GM12891 (cell line): ENCODE measurements around the gene GFI1. TPM values are rescaled to one million over a fixed set of nuclear protein-coding genes. Genes with fewer than 3 reads are reported as not detected.
"Not testable (repeated sequence)": the region's sequence is repeated elsewhere in the genome, so short reads cannot be mapped to it uniquely, and the experiment has no call there.

Source experiments
- DNase-seq: peaks from one replicate; pipeline ENCODE4 v3.0.0; 2011; ENCODE audit warnings: low spot score; ENCODE audit not compliant: insufficient read length
- FAIRE-seq: peaks from 2 replicates; lab custom pipeline; 2011; peaks lifted over from hg19 to GRCh38; lab: Jason Lieb, UNC
- PAX5 ChIP-seq: IDR thresholded peaks from 2 replicates; pipeline ENCODE4 v1.6.1; 2011; ENCODE audit warnings: low read length, moderate library complexity, mild to moderate bottlenecking; ENCODE audit not compliant: insufficient read depth, severe bottlenecking
- POLR2A ChIP-seq: IDR thresholded peaks from 2 replicates; pipeline ENCODE4 v1.6.1; 2011; ENCODE audit warnings: low read depth, low read length, control low read depth
- POLR2AphosphoS5 ChIP-seq: IDR thresholded peaks from 2 replicates; pipeline ENCODE4 v1.6.1; 2011; ENCODE audit warnings: low read depth, low read length, control low read depth
- POU2F2 ChIP-seq: IDR thresholded peaks from 2 replicates; pipeline ENCODE4 v1.6.1; 2011; ENCODE audit warnings: low read depth, mild to moderate bottlenecking, control low read depth, low read length, moderate library complexity
- SPI1 ChIP-seq: IDR thresholded peaks from 2 replicates; pipeline ENCODE4 v1.6.1; 2011; ENCODE audit warnings: low read depth, low read length, control low read depth
- TAF1 ChIP-seq: IDR thresholded peaks from 2 replicates; pipeline ENCODE4 v1.6.1; 2011; ENCODE audit warnings: low read depth, low read length, control low read depth
- polyA plus RNA-seq: library from polyadenylated mRNA; unstranded; fragments of >200 nt; gene quantifications from one replicate; pipeline ENCODE4 v1.2.1, GENCODE V29; 2012; ENCODE audit warnings: low read depth, missing spikeins, inconsistent platforms; ENCODE audit not compliant: missing spikeins

The GFI1 gene
- 5.7 TPM for polyA plus RNA-seq

- TF ChIP-seq POLR2A (no peak), POLR2AphosphoS5 (0 out of 2 replicates have a peak, but pooled peaks have one; percentile 24), PAX5 (no peak)
- peak; percentile 84 for FAIRE-seq
- peak; percentile 45 for DNase-seq
Measured at GRCh38 chr1:92486251-92487077, at the start of gene GFI1. GFI1 (minus strand) TSS chr1:92486925; CDS start chr1:92483487, 3,438 bp downstream.

- FAIRE-seq, DNase-seq: not testable (repeated sequence)
Measured at GRCh38 chr1:92532371-92532770, 45.6 kb upstream of the GFI1 start.

GRCh38 chr1:92531939-92532338 lies 45.2 kb upstream of the GFI1 start:
- DNase-seq, FAIRE-seq: not testable (repeated sequence)

GRCh38 chr1:92527670-92528069 lies 40.9 kb upstream of the GFI1 start:
- FAIRE-seq = no peak
- DNase-seq = no peak
- TF ChIP-seq TAF1 (no peak), POLR2A (no peak), POU2F2 (no peak)

GRCh38 chr1:92524944-92525590 lies 38.3 kb upstream of the GFI1 start:
- not testable (repeated sequence) for DNase-seq, FAIRE-seq

GRCh38 chr1:92519043-92519442 lies 32.3 kb upstream of the GFI1 start:
- DNase-seq (no peak), FAIRE-seq (no peak)
- TF ChIP-seq PAX5 (no peak), TAF1 (no peak), SPI1 (no peak), POLR2A (no peak), POU2F2 (no peak), POLR2AphosphoS5 (no peak)

- FAIRE-seq = no peak
- TF ChIP-seq POLR2A = no peak
- TF ChIP-seq TAF1 = no peak
- no peak for TF ChIP-seq PAX5
- no peak for TF ChIP-seq SPI1
- TF ChIP-seq POLR2AphosphoS5 = no peak
- TF ChIP-seq POU2F2 = no peak
Measured at GRCh38 chr1:92516574-92516973, 29.8 kb upstream of the GFI1 start.

GRCh38 chr1:92515796-92516201 lies 29.1 kb upstream of the GFI1 start:
- DNase-seq (no peak), FAIRE-seq (no peak)
- TF ChIP-seq SPI1 (no peak), PAX5 (no peak), TAF1 (no peak), POLR2A (no peak), POU2F2 (no peak), POLR2AphosphoS5 (no peak)

More at GRCh38 chr1:92516574-92516973, 29.8 kb upstream of the GFI1 start:
- no peak for DNase-seq

GRCh38 chr1:92511541-92511940 lies 24.8 kb upstream of the GFI1 start:
- TF ChIP-seq PAX5 = no peak
- no peak for TF ChIP-seq SPI1
- TF ChIP-seq POLR2AphosphoS5 = no peak
- no peak for TF ChIP-seq POLR2A
- no peak for TF ChIP-seq TAF1
- TF ChIP-seq POU2F2 = no peak
- FAIRE-seq (no peak), DNase-seq (no peak)

- TF ChIP-seq TAF1 = no peak
- TF ChIP-seq POLR2AphosphoS5 = no peak
- TF ChIP-seq SPI1 = no peak
- no peak for TF ChIP-seq POLR2A
- no peak for TF ChIP-seq POU2F2
- DNase-seq (no peak), FAIRE-seq (no peak)
Measured at GRCh38 chr1:92509619-92510018, 22.9 kb upstream of the GFI1 start.
